Liver (tissue), 3 donors: ENCODE results near the gene RAD51B.

Experiments used
- CTCF ChIP-seq: fragments of 150-350 bp; IDR thresholded peaks from 2 replicates; pipeline ENCODE4 v1.5.1; 2017; ENCODE audit warnings: improper control_type of control experiment, low read depth, low read length; ENCODE audit not compliant: missing input control
- EGR1 ChIP-seq, 2 donors: IDR thresholded peaks; 2 replicates each; pipeline ENCODE4 v1.6.1; 2016 to 2018; ENCODE audit warnings: antibody characterized with exemption in 2 of 2, low read depth in 2 of 2
- NR2F2 ChIP-seq: IDR thresholded peaks from 2 replicates; pipeline ENCODE4 v1.6.1; 2016; ENCODE audit warnings: antibody characterized with exemption
- RAD21 ChIP-seq, 2 donors: IDR thresholded peaks; 2 replicates each; pipeline ENCODE4 v1.6.1; 2016; ENCODE audit warnings: antibody characterized with exemption in 2 of 2, mild to moderate bottlenecking in 2 of 2
- TF ChIP-seq, protein P1 (sequence below): IDR thresholded peaks from 2 replicates; pipeline ENCODE4 v1.6.1; 2016; ENCODE audit warnings: antibody characterized with exemption, mild to moderate bottlenecking
- donor health status: healthy.
- donor health status: healthy.

DNA sequence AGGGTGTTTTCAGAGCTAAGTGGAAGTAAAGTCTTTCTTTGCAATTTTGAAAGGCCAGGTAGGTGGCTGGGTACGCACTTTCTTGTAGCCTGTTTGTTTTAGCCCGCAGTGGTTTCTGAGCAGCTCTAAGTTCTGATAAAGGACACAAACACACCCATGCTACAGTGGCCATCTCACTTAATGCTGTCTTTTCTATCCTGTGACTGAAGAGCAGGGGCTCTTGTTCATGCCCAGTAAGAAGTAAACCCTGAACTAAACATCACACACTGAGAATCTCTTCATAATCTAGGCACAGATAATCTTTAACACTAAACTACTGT lies 427.2 kb downstream of the RAD51B start:
- TF ChIP-seq, protein P1, sequence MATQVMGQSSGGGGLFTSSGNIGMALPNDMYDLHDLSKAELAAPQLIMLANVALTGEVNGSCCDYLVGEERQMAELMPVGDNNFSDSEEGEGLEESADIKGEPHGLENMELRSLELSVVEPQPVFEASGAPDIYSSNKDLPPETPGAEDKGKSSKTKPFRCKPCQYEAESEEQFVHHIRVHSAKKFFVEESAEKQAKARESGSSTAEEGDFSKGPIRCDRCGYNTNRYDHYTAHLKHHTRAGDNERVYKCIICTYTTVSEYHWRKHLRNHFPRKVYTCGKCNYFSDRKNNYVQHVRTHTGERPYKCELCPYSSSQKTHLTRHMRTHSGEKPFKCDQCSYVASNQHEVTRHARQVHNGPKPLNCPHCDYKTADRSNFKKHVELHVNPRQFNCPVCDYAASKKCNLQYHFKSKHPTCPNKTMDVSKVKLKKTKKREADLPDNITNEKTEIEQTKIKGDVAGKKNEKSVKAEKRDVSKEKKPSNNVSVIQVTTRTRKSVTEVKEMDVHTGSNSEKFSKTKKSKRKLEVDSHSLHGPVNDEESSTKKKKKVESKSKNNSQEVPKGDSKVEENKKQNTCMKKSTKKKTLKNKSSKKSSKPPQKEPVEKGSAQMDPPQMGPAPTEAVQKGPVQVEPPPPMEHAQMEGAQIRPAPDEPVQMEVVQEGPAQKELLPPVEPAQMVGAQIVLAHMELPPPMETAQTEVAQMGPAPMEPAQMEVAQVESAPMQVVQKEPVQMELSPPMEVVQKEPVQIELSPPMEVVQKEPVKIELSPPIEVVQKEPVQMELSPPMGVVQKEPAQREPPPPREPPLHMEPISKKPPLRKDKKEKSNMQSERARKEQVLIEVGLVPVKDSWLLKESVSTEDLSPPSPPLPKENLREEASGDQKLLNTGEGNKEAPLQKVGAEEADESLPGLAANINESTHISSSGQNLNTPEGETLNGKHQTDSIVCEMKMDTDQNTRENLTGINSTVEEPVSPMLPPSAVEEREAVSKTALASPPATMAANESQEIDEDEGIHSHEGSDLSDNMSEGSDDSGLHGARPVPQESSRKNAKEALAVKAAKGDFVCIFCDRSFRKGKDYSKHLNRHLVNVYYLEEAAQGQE: no peak
- TF ChIP-seq NR2F2 (no peak), CTCF (no peak), RAD21 (IDR thresholded peaks at IDR 0.05) (peak in 1 of 2 donors; percentile 2), EGR1 (IDR thresholded peaks at IDR 0.05; ENCODE audit: low read depth in 2 of 2) (no peak)
